Fibroblast of lung (primary cell): ENCODE results near the gene PRKCI.

ENCODE experiments used
- CTCF ChIP-seq, 2 donors: IDR thresholded peaks in 1 of 2; conservative IDR thresholded peaks in 1 of 2; 1 replicate in 1 of 2; 2 replicates in 1 of 2; pipeline ENCODE4 v1.5.1; 2011 to 2012; ENCODE audit warnings: low read length in 2 of 2, control low read depth in 1 of 2, inconsistent platforms in 1 of 2, low read depth in 1 of 2, mild to moderate bottlenecking in 1 of 2
- EZH2 ChIP-seq: IDR thresholded peaks from 2 replicates; pipeline ENCODE4 v1.5.1; 2012; ENCODE audit warnings: low read length, control low read depth, mild to moderate bottlenecking; ENCODE audit errors: missing control alignments

GRCh38 chr3:170221924-170222646, at the start of gene PRKCI:
- TF ChIP-seq CTCF (conservative IDR thresholded peaks at IDR 0.05 in 1 of 2, IDR thresholded peaks at IDR 0.05 in 1 of 2; ENCODE audit: low read depth in 1 of 2, low read length in 2 of 2) (no peak), EZH2 (no peak)
